Ecto neural progenitor cell (in vitro differentiated cells): ENCODE measurements around the gene SSH2.

Experiments
- DNase-seq: peaks from one replicate; pipeline ENCODE4 v3.0.0-alpha.2; 2018; ENCODE audit warnings: low spot score

The SSH2 gene

DNA sequence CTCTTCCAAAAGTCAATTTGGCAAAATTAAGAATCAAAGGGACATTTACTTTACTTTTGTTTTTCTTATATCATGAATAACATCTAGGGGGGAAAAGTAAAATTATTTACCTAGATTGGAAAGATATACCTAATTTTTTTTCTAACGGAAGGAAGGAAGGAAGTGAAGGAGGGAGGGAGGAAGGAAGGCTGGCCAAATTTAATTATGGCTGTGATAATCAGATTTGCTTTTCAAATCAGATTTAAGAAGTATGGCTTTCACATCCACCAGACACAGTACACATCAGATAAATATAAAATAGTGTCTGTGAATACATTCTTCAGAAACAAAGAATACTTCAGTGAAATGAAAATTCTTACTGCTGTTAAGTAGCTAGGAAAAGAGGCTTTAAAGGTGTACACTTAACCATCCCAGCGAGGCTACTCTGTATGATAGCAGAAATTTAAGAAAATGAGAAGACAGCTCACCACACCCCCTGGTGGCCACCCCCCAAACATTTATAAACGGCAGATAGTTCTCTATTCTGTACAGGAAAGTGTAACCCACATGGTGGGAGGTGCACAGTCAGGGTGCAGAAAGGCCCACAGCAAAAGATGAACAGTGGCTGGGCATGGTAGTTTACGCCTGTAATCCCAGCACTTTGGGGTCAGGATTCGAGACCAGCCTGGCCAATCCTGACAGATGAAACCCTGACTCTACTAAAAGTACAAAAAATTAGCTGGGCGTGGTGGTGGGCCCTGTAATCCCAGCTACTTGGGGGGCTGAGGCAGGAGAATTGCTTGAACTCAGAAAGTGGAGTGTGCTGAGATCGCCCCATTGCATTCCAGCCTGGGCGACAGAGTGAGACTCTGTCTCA lies 150.8 kb downstream of the SSH2 start:
- peak; percentile 74 for DNase-seq

DNA sequence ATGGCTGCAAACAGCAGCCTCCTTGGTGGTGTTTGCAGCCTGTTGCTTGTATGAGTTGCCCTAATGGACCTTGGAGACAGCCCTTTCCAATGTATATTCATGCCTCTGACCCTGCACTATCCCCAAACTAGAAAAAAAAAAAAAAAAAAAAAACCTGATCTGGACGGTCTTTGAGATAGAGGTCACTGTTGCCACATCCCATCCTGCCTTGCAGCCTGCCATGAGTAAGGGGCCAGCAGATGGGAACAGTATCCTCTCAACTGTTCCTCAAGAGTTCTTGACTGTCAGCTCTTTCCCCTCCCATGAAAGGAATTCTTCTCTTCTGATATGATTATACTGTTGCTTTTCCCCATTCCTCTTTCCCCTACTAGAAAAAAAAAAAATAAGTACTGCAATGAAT lies 152.4 kb downstream of the SSH2 start:
- no peak for DNase-seq

DNA sequence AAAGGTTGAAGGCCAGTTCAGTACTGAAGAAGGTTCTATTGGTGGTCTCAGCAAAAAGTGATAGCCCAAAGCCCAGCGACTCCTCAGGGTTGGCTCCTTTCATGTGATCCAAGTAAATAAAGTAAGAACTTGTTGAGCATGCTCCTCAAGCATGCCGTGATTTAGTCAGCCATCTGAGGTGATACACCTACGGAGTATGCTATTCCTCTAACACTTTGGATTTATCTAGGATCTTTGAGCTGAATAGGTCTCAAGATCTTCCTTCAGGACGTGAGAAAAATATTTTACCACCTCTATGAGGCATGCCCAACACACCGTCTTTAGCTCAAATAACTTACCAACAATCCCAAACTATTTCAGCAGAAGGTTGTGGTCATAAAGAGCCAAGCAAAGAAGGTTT lies 154.0 kb downstream of the SSH2 start:
- no peak for DNase-seq

DNA sequence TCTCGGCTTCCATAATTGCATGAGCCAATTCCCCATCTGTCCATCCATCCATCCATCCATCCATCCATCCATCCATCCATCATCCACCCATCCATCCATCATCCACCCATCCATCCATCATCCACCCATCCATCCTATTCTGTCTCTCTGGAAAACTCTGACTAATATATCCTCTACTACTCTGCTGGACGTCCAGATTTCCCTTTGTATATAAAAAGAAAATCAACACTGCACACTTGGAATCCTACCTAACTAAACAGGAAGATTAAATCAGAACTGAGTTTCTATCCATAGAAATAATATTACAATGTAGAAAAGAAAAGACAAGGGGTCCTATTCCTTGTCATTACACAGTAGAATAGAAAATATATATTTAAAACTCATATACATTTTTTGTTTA lies 157.0 kb downstream of the SSH2 start:
- no peak for DNase-seq

DNA sequence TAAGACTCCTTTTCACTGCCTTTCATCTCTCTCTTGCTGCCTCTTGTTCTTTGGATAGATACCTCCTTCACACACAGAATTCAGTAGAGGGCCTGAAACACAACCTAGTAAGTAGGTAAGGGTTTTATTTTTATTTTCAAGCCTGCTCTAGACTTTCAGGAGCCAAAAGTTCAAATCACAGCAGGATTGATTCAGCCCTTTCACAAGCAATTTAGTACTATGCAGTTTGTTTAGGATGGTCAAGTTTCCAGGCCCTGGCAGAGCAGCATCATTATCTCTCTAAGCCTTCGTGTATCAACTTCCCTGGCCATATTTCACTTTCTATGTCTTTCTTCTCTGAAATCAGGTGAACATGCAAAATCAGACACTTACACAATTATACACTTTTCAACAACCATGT lies 158.5 kb downstream of the SSH2 start:
- DNase-seq, result no peak

DNA sequence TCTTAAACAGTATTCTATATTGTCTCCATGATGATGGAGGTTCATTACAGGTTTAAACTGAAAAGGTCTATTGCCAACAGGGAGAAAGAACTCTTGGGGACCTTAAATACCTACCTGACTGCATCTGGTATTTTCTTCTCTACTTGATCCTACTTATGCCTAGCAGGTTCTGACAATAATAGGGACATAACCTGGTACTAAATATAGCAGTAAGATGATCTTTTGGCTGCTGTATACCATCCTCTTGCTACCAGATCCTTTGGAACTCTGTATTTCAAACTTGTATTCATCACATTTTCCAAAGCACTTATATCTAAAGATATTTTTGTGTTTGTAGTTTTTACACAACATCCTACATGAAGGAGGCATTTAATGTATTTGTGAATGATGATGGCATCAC lies 160.8 kb downstream of the SSH2 start:
- no peak for DNase-seq

DNA sequence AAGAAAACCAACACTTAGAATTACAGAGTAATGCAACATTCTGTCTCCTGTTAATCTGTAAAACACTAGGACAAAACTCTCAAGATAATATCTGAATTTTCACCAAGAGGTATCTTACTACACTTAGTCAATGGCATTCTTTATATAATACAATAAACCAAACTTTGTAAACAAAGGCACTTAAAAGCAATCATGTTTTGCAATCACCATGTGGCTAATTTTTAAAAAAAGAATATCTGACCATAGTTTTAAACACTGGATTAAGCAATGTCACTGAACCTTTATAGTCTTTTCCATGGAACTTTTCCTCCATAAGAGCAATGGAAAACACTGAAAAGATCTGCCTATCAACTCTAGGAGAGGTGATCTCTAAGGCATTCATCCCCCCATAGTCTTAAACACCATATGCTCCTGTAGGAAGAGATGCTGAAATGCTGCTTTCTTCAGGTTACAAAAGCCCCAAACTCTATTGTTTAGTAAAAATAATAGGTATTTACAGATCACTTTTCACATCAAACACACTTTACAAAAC lies 163.2 kb downstream of the SSH2 start:
- no peak for DNase-seq

DNA sequence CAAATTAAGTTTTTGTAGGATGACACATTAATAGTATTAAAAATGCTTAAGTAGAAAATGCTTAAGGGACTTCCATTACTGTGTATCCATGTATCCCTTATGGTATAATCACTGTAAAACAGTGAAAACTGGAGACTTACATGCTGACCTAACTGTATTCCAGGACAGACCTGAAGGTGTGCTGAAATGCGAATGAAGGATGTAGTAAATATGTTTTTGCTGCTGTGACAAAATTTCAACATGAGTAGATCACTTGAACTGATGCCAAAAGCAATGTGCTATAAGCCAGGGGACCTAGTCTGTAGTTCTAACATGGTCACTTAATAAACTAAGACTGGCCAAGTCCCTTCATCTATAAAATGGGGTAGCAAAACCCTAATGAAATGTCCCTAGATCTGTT lies 165.3 kb downstream of the SSH2 start:
- DNase-seq, result no peak

DNA sequence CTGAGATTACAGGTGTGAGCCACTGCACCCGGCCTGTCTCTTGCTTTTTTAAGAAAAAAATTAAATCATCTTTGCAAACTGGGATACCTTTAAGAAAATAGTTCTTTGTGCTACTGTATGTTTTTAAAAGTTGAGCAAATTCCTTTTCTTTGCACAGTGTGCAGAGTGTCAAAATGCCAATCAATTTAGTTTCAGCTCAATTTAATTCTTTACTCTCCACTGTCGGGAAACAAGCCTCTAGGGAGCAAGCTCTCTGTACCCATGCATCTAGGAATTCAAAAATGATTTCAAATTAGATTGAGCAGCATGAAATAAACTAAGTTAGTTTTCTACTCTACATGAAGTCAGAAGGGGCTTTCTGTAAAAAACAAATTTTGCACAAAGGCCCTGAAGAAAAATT lies 165.8 kb downstream of the SSH2 start:
- DNase-seq, result no peak

DNA sequence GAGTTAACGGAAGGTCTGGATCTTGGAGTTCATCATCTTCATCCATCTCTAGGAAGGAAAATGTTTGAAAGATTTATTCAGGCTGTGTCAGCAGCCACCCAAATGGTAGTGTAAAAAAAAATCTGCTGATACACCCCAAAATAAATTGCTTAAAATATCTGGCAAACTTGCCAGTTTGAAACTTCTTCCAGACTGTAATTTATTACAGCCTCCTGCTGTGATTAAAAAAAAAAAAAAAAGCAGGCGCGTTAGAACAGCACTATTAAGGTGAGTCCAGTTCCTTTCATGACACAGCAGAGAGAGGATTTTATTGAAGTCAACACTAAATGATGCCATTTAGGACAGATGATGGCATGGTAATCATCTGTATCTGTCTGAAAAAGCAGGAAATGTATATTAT lies 166.8 kb downstream of the SSH2 start:
- DNase-seq, result no peak

DNA sequence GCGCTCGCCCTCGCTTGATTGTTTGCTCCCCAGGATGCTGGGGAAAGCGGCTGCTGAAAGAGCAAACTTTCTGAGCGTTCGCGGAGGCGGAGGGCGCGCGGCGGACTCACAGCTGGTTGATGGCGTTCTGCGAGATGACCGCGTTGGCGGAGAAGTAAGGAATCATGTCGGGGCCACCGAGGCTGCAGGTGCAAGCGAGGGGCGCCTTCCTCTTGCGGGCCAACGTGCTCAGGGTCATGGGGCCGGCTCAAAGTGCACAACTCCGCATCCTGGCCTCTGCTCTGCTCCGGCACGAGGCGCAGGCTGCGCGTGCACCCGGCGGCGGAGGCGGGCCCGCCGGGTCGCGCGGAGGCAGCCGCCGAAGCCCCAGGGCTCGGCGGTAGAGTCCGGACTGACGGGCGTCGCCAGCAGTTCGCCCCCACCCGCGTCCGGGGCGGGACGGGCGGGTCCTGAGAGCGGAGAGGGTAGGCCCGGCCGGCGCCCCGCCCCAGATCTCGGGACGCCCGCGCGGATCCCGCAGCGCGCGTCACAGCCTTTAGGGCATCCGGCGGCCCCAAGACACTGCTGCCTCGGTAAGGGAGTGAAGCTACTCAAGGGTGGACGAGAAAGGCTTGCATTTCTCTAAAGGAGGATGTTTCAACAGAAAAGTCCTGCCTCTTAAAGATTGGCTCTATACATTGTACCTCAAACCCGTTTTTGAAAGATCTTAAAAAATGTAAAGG lies 168.8 kb downstream of the SSH2 start:
- peak; percentile 87 for DNase-seq

DNA sequence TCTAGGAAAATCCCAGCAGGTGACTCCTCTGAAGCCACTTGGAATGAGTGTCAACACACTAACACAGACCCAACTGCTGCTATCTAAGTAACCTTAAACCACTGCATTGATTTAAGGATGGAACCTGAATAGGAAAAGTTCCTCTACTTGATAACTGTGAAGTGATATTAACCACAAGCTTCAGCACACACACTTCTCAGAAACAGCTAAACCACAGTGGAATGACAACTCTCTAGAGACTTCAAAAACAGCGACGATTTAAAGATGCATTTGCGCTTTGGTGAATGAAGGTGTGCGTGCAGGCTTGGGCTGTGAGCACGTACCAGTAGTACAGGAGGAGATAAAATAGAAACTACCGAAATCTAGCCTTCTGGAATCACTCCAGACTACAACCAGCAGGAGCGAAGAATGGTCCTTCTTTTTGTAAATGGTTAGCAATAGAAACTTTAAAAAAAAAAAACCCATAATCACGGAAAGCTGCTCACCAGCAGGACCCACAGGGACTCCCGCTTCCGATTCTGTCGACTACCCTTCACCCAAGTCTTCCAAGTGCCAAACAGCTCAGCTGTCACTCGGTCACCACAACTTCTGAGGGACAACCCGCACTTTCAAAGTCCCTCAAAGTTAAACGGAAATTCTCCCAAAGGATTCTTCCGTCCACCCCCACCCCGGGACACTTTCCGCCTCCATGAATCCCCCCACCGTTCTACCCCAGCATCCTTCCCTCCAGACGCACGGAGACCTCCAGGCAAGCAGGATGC lies 169.6 kb downstream of the SSH2 start:
- no peak for DNase-seq

DNA sequence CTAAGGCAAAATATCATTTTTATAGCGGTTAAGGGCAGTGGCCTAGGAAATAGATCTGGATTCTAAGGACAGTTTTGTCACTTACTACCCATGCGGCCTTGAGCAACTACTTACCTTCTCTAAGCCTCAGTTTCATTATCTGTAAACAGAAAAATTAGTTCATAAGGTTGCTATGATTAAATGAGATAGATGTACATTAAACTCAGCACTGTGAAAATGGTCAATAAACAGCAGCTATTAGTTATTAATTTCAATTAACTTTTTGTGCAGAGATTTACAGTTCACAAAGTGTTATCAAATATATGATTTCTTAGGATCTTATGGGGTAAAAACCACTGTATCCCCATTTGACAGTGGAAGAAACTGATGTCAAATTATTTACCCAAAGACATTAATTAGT lies 171.8 kb downstream of the SSH2 start:
- no peak for DNase-seq

DNA sequence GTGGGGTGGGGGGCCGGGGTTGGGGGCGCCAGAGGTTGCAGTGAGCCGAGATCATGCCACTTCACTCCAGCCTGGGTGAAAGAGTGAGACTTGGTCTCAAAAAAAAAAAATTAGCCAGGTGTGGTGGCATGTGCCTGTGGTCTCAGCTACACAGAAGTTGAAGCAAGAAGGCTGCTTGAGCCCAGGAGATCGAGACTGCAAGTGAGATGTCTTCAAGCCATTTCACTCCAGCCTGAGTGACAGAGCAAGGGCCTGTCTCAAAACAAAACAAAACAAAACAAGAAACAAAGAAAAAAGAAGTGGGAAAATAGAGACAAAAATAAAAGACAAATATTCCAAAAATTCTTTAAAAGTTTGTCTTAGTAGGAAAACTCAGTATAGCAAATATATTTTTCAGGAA lies 172.2 kb downstream of the SSH2 start:
- DNase-seq, result no peak

DNA sequence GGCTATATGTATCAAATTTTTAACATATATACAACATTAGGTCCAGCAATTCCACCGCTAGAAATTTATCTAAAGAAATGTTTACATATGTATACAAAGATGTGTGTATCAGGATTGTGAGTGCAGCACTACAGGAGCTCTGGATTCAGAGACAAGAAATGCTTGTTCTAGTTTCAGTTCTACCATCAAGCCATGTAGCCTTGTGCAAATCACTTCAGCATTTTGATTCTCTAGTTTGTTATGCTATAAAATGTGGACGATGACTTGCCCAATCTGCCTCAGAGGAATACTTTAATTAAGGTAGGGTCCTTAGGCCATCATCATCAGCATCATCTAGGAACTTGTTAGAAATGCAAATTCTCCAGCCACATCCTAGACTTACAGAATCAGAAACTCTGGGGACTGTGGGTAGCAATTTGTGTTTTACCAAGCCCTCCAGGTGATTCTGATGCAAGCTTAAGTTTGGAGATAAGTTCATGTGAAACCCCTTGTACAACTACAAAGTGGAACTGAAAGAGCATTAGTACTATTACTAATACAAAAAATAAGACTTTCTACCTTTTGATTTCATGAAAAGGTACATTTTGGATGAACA lies 176.1 kb downstream of the SSH2 start:
- DNase-seq, result no peak

DNA sequence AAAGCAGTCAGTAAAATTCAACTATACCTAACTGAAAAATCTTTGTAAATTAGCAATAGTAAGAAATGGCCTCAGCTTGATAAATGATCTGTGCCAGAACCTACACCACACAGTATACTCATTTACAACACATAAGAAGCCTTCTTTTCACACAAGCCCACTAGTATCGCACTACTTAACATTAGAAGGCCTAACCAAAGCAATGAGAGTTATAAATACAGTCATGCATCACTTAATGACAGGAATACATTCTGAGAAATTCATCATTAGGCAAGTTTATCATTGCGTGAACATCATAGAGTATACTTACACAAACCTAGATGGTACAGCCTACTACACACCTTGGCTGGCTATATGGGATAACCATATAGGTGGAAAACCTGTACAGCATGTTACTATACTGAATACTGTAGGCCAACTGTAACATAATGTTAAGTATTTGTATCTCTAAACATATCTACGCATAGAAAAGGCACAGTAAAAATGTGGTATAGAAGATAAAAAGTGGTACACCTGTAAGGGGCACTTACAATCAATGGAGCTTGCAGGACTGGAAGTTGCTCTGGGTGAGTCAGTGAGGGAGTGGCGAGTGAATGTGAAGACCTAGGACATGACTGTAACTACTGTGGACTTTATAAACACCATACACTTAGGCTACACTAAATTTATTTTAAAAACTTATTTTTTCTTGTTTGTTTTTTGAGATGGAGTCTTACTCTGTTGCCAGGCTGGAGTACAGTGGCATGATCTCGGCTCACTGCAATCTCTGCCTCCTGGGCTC lies 180.8 kb downstream of the SSH2 start:
- DNase-seq, result no peak

DNA sequence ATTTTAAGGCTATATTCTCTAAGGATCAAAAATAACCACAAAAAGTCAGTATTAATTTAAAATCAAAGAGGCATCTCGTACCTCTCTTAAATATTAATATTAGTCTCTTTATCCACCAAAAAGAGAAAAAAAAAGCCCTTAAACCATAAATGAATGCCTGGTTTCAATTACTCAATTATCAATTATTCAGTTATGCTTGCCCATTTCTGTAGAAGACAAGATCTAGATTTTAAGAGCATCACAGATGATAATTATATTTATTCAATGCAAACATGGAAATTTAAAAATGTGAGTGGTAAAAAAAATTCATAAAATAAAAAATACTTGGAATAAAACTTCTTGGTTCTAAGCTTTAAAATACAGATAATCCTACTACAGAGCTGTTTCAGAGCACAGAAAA lies 181.6 kb downstream of the SSH2 start:
- DNase-seq, result no peak

DNA sequence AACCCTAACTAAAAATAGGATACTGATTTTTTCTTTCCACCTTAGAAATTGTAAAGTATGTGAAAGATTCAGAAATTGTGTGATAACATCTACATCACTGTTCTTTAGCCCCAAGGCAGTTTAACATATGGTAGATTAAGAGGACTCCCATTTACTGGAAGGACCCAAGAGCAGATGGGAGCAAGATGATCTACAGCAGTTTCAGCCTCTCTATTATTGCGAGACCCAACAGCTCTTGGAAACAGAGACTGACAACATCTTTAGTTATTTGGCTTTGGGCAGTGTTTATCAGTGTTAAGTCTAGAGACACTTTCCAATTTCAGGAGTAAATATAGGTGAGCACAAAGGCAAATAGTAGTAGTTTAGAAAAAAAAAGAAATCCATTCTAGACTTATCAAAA lies 182.4 kb downstream of the SSH2 start:
- no peak for DNase-seq

DNA sequence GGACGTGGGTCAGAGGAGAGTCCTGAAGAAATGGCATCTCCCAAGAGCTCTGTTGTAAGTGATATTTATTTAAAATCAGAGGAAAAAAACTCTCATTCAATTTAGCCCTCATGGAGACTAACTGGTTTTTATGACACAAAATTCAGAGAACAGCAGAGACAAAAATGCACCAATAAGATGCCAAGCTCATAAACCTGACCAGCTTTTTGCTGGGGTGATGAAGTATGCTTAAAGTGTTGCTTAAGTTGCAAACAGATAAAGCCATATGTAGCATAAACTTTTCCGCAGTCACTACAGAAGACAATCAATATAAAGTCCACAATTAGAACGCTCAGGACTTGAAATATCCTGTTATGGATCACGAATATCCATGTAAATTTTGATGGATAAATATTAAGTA lies 183.4 kb downstream of the SSH2 start:
- no peak for DNase-seq

DNA sequence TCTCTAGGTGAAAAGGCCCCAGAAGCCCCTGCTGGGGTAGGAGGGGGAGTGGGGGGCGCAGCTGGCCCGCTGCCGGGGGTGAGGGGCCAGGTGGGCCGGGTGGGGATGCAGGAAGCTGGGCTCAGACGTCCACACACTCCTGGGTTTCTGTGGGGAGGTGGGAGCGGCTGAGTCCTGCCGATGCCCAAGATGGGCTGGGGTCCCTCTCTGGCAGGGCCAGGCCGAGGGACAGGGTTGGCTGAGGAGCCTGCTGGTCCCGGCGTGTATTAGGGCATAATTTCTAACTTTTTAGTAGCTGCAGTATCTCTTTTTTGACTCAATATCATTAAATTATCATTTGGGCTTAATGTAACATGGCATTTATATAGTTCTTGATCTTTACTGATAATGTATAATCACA lies 185.9 kb downstream of the SSH2 start:
- no peak for DNase-seq

DNA sequence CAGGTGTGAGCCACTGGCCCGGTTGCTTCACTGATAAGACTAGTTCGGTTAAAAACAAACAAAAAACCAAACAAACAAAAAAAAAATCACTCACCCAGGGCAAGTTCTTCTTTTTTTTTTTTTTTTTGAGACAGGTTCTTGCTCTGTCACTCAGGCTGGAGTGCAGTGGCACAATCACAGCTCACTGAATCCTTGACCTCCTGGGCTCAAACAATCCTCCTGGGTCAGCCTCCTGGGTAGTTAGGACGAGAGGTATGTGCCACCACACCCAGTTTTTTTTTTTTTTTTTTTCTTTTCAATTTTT lies 187.9 kb downstream of the SSH2 start:
- DNase-seq, result no peak

DNA sequence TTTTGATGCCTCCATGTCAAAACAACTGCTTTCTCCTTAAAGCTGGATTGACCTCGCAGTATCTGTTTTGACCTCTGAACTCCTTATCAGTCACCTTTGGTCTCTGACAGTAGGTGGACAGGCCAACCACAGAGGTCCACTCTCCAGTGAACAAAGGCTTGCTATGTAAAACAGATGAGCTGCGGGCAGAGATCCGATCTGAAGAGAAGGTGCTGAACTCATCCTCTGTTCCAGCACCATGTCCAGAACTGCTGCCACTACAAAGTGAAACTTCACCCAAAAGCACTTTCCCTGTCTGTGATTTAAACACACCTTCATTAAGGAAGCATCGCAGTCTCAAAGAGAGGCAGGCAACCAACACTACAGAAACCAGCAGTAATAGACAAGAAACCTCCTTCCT lies 190.0 kb downstream of the SSH2 start:
- DNase-seq, result peak; percentile 66
